ENCODE data around the gene DOCK10.

Gene DOCK10

GRCh38 chr2:224716921-224717320 is 325.3 kb downstream of the DOCK10 start:
- DNase-seq (ENCODE audit: low read depth in 3 of 3) = no peak

GRCh38 chr2:224716201-224716600 is 326.1 kb downstream of the DOCK10 start, which contains the start of gene CCDC195:
TSS of gene CCDC195 (minus strand) at chr2:224716365. CDS start at chr2:224716365, 0 bp downstream.
- DNase-seq (ENCODE audit: low read depth in 3 of 3) = no peak
